Astrocyte (in vitro differentiated cells and primary cell): ENCODE measurements around the gene ATP2C2. TPM values are rescaled to one million over a fixed set of nuclear protein-coding genes. Genes with fewer than 3 reads are reported as not detected.

Experiments
- DNase-seq: peaks from one replicate; pipeline ENCODE4 v3.0.0-alpha.2; 2010; ENCODE audit warnings: low read depth
- FAIRE-seq: peaks from 2 replicates; lab custom pipeline; 2011; peaks lifted over from hg19 to GRCh38; lab: Jason Lieb, UNC
- H2AFZ ChIP-seq: 2 replicates; pipeline ENCODE4 v1.6.0; 2012; ENCODE audit warnings: low read depth, low read length, inconsistent platforms
- H3K27ac ChIP-seq: 2 replicates; pipeline ENCODE4 v1.5.1; 2011; ENCODE audit warnings: low read depth, low read length, inconsistent platforms
- H3K27me3 ChIP-seq: 2 replicates; pipeline ENCODE4 v1.6.0; 2011; ENCODE audit warnings: low read length, inconsistent platforms; ENCODE audit not compliant: insufficient read depth
- H3K36me3 ChIP-seq: 2 replicates; pipeline ENCODE4 v1.5.1; 2011; ENCODE audit warnings: low read length, inconsistent platforms; ENCODE audit not compliant: insufficient read depth
- H3K4me1 ChIP-seq: 2 replicates; pipeline ENCODE4 v1.5.1; 2011; ENCODE audit warnings: low read length, inconsistent platforms; ENCODE audit not compliant: insufficient read depth
- H3K4me2 ChIP-seq: 2 replicates; pipeline ENCODE4 v1.6.0; 2012; ENCODE audit warnings: low read length, inconsistent platforms
- H3K4me3 ChIP-seq: 2 replicates; pipeline ENCODE4 v1.5.1; 2011; ENCODE audit warnings: low read depth, mild to moderate bottlenecking, low read length, inconsistent platforms; ENCODE audit not compliant: insufficient read depth
- H3K79me2 ChIP-seq: 2 replicates; pipeline ENCODE4 v1.6.0; 2012; ENCODE audit warnings: mild to moderate bottlenecking, low read length, inconsistent platforms; ENCODE audit not compliant: insufficient read depth
- H3K9ac ChIP-seq: 2 replicates; pipeline ENCODE4 v1.6.0; 2012; ENCODE audit warnings: mild to moderate bottlenecking, low read length, inconsistent platforms
- H3K9me3 ChIP-seq: 2 replicates; pipeline ENCODE4 v1.5.1; 2012; ENCODE audit warnings: low read depth, mild to moderate bottlenecking, low read length, inconsistent platforms; ENCODE audit not compliant: insufficient read depth
- H4K20me1 ChIP-seq: 2 replicates; pipeline ENCODE4 v1.6.0; 2012; ENCODE audit warnings: low read length, inconsistent platforms; ENCODE audit not compliant: insufficient read depth
- H3K27ac Mint-ChIP-seq: one replicate; pipeline ENCODE4 v1.8.0; 2021; ENCODE audit warnings: mild to moderate bottlenecking, mixed read lengths; ENCODE audit not compliant: unreplicated experiment
- H3K27me3 Mint-ChIP-seq: one replicate; pipeline ENCODE4 v1.8.0; 2021; ENCODE audit warnings: low read depth, mixed read lengths; ENCODE audit not compliant: unreplicated experiment
- H3K36me3 Mint-ChIP-seq: one replicate; pipeline ENCODE4 v1.8.0; 2021; ENCODE audit warnings: low read depth, mixed read lengths; ENCODE audit not compliant: unreplicated experiment
- H3K4me1 Mint-ChIP-seq: one replicate; pipeline ENCODE4 v1.8.0; 2021; ENCODE audit warnings: low read depth, mixed read lengths; ENCODE audit not compliant: unreplicated experiment
- H3K4me3 Mint-ChIP-seq: one replicate; pipeline ENCODE4 v1.8.0; 2021; ENCODE audit warnings: mild to moderate bottlenecking, moderate library complexity, mixed read lengths; ENCODE audit not compliant: unreplicated experiment
- H3K9me3 Mint-ChIP-seq: one replicate; pipeline ENCODE4 v1.8.0; 2021; ENCODE audit warnings: mild to moderate bottlenecking, mixed read lengths; ENCODE audit not compliant: unreplicated experiment
- CTCF ChIP-seq: IDR thresholded peaks from 2 replicates; pipeline ENCODE4 v1.5.1; 2011; ENCODE audit warnings: low read depth, mild to moderate bottlenecking, inconsistent platforms, low read length, moderate library complexity; ENCODE audit not compliant: insufficient read depth
- EZH2 ChIP-seq: IDR thresholded peaks from 2 replicates; pipeline ENCODE4 v1.6.1; 2012; ENCODE audit warnings: mild to moderate bottlenecking, low read length, inconsistent platforms; ENCODE audit not compliant: insufficient read depth
- total RNA-seq: library from RNA; stranded (reverse); gene quantifications from 2 replicates; pipeline ENCODE4 v1.2.1, GENCODE V29; 2021

Gene ATP2C2
- total RNA-seq, 1 donor from 2014 or later, result 0.41 TPM

GRCh38 chr16:84404324-84404723 lies 36.0 kb downstream of the ATP2C2 start:
- TF ChIP-seq EZH2 (no peak), CTCF (no peak)

DNA sequence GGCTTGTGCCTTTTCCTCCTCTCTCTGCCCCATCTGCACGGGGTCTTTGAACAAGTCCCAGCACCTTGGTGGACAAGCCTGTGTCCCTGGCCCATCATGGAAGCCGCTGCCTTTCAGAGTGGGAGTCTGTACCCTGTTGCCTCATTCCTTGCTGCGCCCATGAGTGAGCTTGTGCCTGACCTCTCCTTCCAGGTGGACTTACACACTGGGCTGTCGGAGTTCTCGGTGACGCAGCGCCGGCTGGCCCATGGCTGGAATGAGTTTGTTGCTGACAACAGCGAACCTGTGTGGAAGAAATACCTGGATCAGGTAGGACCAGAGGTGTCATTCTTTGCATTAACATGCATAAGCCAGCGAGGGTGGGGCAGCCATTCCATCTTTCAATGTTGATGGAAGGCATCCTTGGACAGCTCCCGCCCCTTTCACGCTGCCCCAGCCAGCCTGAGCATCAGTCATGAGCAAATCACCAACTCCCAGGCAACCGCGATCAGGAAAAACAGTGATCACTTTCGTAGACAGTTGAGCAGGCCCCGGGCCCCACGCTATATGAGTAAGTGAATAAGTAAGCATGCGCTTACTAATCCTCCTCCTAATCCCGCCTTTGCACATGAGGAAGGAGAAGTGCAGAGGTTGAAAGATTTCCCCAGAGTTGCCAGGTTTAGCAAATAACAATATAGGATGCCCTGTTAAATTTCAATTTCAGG lies 36.8 kb downstream of the ATP2C2 start:
- Histone ChIP-seq H3K79me2 (no peaks in the 10 kb centered on the region), H3K27ac (no peak overlapping the region), H3K36me3 (no peaks in the 10 kb centered on the region), H3K9me3 (no peaks in the 10 kb centered on the region), H3K4me2 (no peak overlapping the region), H2AFZ (no peak overlapping the region), H3K9ac (no peak overlapping the region), H3K4me1 (no peaks in the 10 kb centered on the region), H4K20me1 (no peaks in the 10 kb centered on the region), H3K27me3 (peaks cover 38% of the 10 kb centered on the region), H3K4me3 (no peak overlapping the region)
- DNase-seq (no peak), FAIRE-seq (no peak)
- peaks cover 2% of the 10 kb centered on the region for H3K36me3 Mint-ChIP-seq
- no peak for TF ChIP-seq CTCF
- TF ChIP-seq EZH2, result no peak
- no peak overlapping the region for H3K27ac Mint-ChIP-seq
- H3K9me3 Mint-ChIP-seq, result peaks cover 10% of the 10 kb centered on the region
- no peak overlapping the region for H3K4me3 Mint-ChIP-seq
- peaks cover 5% of the 10 kb centered on the region for H3K4me1 Mint-ChIP-seq
- H3K27me3 Mint-ChIP-seq, result peaks cover 30% of the 10 kb centered on the region

More at GRCh38 chr16:84404324-84404723, 36.0 kb downstream of the ATP2C2 start:
- Mint-ChIP-seq H3K4me3 (no peak overlapping the region), H3K27me3 (peaks cover 30% of the 10 kb centered on the region), H3K4me1 (peaks cover 5% of the 10 kb centered on the region), H3K9me3 (peaks cover 10% of the 10 kb centered on the region), H3K27ac (no peak overlapping the region), H3K36me3 (peaks cover 2% of the 10 kb centered on the region)
- H3K79me2 ChIP-seq, result no peaks in the 10 kb centered on the region
- H3K4me3 ChIP-seq, result no peak overlapping the region
- no peak for FAIRE-seq
- peaks cover 39% of the 10 kb centered on the region for H3K27me3 ChIP-seq
- no peak for DNase-seq
- H3K4me2 ChIP-seq, result no peak overlapping the region
- H2AFZ ChIP-seq, result no peak overlapping the region
- H4K20me1 ChIP-seq, result no peaks in the 10 kb centered on the region
- H3K4me1 ChIP-seq, result no peaks in the 10 kb centered on the region
- no peaks in the 10 kb centered on the region for H3K9me3 ChIP-seq
- no peaks in the 10 kb centered on the region for H3K36me3 ChIP-seq
- no peak overlapping the region for H3K9ac ChIP-seq
- H3K27ac ChIP-seq, result no peak overlapping the region
